Measurements from ENCODE around the gene MRI1.

DNA sequence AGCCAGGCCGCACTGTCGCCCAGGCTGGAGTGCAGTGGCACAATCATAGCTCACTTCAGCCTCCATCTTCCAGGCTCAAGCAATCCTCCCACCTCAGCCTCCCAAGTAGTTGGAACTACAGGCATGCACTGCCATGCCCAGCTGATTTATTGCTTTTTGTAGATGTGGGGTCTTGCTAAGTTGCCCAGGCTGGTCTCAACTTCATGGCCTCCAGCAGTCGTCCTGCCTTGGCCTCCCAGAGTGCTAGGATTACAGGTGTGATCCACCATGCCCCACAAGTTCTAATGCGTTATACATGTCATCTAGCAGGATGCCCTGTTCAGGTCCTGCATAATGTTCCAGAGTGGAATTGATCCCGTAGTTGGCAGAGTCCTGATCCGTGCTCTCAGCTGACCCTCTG lies 14.5 kb downstream of the MRI1 start:
- TF ChIP-seq, protein P1, sequence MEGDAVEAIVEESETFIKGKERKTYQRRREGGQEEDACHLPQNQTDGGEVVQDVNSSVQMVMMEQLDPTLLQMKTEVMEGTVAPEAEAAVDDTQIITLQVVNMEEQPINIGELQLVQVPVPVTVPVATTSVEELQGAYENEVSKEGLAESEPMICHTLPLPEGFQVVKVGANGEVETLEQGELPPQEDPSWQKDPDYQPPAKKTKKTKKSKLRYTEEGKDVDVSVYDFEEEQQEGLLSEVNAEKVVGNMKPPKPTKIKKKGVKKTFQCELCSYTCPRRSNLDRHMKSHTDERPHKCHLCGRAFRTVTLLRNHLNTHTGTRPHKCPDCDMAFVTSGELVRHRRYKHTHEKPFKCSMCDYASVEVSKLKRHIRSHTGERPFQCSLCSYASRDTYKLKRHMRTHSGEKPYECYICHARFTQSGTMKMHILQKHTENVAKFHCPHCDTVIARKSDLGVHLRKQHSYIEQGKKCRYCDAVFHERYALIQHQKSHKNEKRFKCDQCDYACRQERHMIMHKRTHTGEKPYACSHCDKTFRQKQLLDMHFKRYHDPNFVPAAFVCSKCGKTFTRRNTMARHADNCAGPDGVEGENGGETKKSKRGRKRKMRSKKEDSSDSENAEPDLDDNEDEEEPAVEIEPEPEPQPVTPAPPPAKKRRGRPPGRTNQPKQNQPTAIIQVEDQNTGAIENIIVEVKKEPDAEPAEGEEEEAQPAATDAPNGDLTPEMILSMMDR (IDR thresholded peaks at IDR 0.05): no peak
- TF ChIP-seq POLR2A (IDR thresholded peaks at IDR 0.05): no peak

Measured in suprapubic skin (tissue), 3 donors.